Cardiac muscle cell (in vitro differentiated cells and primary cell): ENCODE data around the gene ZKSCAN8. TPM values are rescaled to one million over a fixed set of nuclear protein-coding genes. Genes with fewer than 3 reads are reported as not detected.
"Not testable (repeated sequence)": the region's sequence is repeated elsewhere in the genome, so short reads cannot be mapped to it uniquely, and the experiment has no call there.

Experiments used
- DNase-seq, 2 donors: peaks; one replicate each; pipeline versions ENCODE4 v3.0.0 to v3.0.0-alpha.2; 2010 to 2017; ENCODE audit warnings: low read depth in 1 of 2, low spot score in 1 of 2
- H3K27ac ChIP-seq: fragments of 200-600 bp; sonication (generic); 2 replicates; pipeline ENCODE4 v1.5.1; 2016
- H3K27me3 ChIP-seq: fragments of 200-600 bp; sonication (generic); 2 replicates; pipeline ENCODE4 v1.6.0; 2016; ENCODE audit warnings: control low read depth
- H3K36me3 ChIP-seq: fragments of 200-600 bp; sonication (generic); 2 replicates; pipeline ENCODE4 v1.5.1; 2016; ENCODE audit warnings: control low read depth
- H3K4me1 ChIP-seq: fragments of 200-600 bp; sonication (generic); 2 replicates; pipeline ENCODE4 v1.8.1; 2017; ENCODE audit warnings: low read depth, mild to moderate bottlenecking, mixed run types
- H3K4me3 ChIP-seq: fragments of 200-600 bp; sonication (generic); 2 replicates; pipeline ENCODE4 v1.5.1; 2016; ENCODE audit warnings: mild to moderate bottlenecking
- H3K9me3 ChIP-seq: fragments of 200-600 bp; sonication (generic); 2 replicates; pipeline ENCODE4 v1.5.1; 2017; ENCODE audit warnings: low read depth, mild to moderate bottlenecking, control low read depth
- polyA plus RNA-seq: library from polyadenylated mRNA; unstranded; fragments of >200 nt; fragmentation: Nextera tagmentation; extraction: Ambion mirVana; gene quantifications from 2 replicates; pipeline ENCODE4 v1.2.1, GENCODE V29; 2016
- total RNA-seq: library from RNA; depleted of rRNA; stranded (reverse); fragments of >200 nt; gene quantifications from 2 replicates; pipeline ENCODE4 v1.2.3, GENCODE V29; 2016
- TF ChIP-seq, protein P1 (sequence below): IDR thresholded peaks from 2 replicates; pipeline ENCODE4 v1.5.1; 2012; ENCODE audit warnings: low read depth, mild to moderate bottlenecking, low read length

ZKSCAN8 gene
- total RNA-seq (24.8 and 58.3 TPM in 2 replicates), polyA plus RNA-seq (11.0 and 16.2 TPM in 2 replicates)

- TF ChIP-seq, protein P1, sequence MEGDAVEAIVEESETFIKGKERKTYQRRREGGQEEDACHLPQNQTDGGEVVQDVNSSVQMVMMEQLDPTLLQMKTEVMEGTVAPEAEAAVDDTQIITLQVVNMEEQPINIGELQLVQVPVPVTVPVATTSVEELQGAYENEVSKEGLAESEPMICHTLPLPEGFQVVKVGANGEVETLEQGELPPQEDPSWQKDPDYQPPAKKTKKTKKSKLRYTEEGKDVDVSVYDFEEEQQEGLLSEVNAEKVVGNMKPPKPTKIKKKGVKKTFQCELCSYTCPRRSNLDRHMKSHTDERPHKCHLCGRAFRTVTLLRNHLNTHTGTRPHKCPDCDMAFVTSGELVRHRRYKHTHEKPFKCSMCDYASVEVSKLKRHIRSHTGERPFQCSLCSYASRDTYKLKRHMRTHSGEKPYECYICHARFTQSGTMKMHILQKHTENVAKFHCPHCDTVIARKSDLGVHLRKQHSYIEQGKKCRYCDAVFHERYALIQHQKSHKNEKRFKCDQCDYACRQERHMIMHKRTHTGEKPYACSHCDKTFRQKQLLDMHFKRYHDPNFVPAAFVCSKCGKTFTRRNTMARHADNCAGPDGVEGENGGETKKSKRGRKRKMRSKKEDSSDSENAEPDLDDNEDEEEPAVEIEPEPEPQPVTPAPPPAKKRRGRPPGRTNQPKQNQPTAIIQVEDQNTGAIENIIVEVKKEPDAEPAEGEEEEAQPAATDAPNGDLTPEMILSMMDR = no peak
Observed at GRCh38 chr6:28141500-28142329, at the start of gene ZKSCAN8. TSS of gene ZKSCAN8 (plus strand) at chr6:28141883. CDS start at chr6:28148408, 6,525 bp downstream.

DNA sequence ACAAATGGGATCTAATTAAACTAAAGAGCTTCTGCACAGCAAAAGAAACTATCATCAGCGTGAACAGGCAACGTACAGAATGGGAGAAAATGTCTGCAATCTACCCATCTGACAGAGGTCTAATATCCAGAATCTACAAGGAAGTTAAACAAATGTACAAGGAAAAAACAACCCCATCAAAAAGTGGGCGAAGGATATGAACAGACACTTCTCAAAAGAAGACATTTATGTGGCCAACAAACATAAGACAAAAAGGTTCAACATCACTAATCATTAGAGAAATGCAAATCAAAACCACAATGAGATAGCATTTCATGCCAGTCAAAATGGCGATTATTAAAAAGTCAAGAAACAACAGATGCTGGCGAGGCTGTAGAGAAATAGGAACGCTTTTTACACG is 39.5 kb upstream of the ZKSCAN8 start:
- H3K9me3 ChIP-seq = not testable (repeated sequence)

More at GRCh38 chr6:28141500-28142329, at the start of gene ZKSCAN8:
- peak within 1 kb of the TSS; percentile 90 for H3K4me3 ChIP-seq
- no peaks in the 10 kb centered on the region for H3K9me3 ChIP-seq
- H3K27me3 ChIP-seq = peaks cover 5% of the 10 kb centered on the region
- peaks cover 22% of the 10 kb centered on the region for H3K4me1 ChIP-seq
- peak; percentile 91 to 96 for DNase-seq
- peak within 1 kb of the TSS; percentile 95 for H3K27ac ChIP-seq
- no peaks in the 10 kb centered on the region for H3K36me3 ChIP-seq

GRCh38 chr6:28102699-28103098 is 39.0 kb upstream of the ZKSCAN8 start:
- H3K9me3 ChIP-seq, H3K4me3 ChIP-seq, H3K27ac ChIP-seq, H3K4me1 ChIP-seq, H3K36me3 ChIP-seq, DNase-seq: not testable (repeated sequence)
- H3K27me3 ChIP-seq = peaks cover 19% of the 10 kb centered on the region

More for the DNA sequence above, 39.5 kb upstream of the ZKSCAN8 start:
- not testable (repeated sequence) for H3K4me3 ChIP-seq, H3K36me3 ChIP-seq, H3K4me1 ChIP-seq, H3K27ac ChIP-seq, DNase-seq
- H3K27me3 ChIP-seq = peaks cover 19% of the 10 kb centered on the region

- peak; percentile 80 to 81 for DNase-seq
- H3K27ac ChIP-seq = no peak overlapping the region
- peaks cover 22% of the 10 kb centered on the region for H3K27me3 ChIP-seq
- no peaks in the 10 kb centered on the region for H3K36me3 ChIP-seq
- no peaks in the 10 kb centered on the region for H3K9me3 ChIP-seq
- peak overlapping the region; percentile 52 for H3K4me3 ChIP-seq
- TF ChIP-seq, protein P1 = peak; percentile 68
- H3K4me1 ChIP-seq = no peaks in the 10 kb centered on the region
Observed at GRCh38 chr6:28104392-28105244, 37.1 kb upstream of the ZKSCAN8 start.

- DNase-seq = peak in 1 of 2 donors; percentile 26
- no peak overlapping the region for H3K27ac ChIP-seq
- H3K36me3 ChIP-seq = no peaks in the 10 kb centered on the region
- H3K4me1 ChIP-seq = no peaks in the 10 kb centered on the region
- H3K27me3 ChIP-seq = peaks cover 28% of the 10 kb centered on the region
- H3K4me3 ChIP-seq = peak overlapping the region; percentile 52
- H3K9me3 ChIP-seq = no peaks in the 10 kb centered on the region
- TF ChIP-seq, protein P1 = no peak
Observed at GRCh38 chr6:28105245-28105639, 36.4 kb upstream of the ZKSCAN8 start.

- Histone ChIP-seq H3K27me3 (peaks cover 18% of the 10 kb centered on the region), H3K9me3 (no peaks in the 10 kb centered on the region), H3K4me3 (no peak overlapping the region), H3K4me1 (no peaks in the 10 kb centered on the region), H3K36me3 (no peaks in the 10 kb centered on the region), H3K27ac (no peak overlapping the region)
- TF ChIP-seq, protein P1 = no peak
- no peak for DNase-seq
Observed at GRCh38 chr6:28107506-28107905, 34.2 kb upstream of the ZKSCAN8 start.
